ENCODE results near the gene ZBED2.
"Not testable (repeated sequence)": the region's sequence is repeated elsewhere in the genome, so short reads cannot be mapped to it uniquely, and the experiment has no call there.

Gene ZBED2, protein sequence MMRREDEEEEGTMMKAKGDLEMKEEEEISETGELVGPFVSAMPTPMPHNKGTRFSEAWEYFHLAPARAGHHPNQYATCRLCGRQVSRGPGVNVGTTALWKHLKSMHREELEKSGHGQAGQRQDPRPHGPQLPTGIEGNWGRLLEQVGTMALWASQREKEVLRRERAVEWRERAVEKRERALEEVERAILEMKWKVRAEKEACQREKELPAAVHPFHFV

DNA sequence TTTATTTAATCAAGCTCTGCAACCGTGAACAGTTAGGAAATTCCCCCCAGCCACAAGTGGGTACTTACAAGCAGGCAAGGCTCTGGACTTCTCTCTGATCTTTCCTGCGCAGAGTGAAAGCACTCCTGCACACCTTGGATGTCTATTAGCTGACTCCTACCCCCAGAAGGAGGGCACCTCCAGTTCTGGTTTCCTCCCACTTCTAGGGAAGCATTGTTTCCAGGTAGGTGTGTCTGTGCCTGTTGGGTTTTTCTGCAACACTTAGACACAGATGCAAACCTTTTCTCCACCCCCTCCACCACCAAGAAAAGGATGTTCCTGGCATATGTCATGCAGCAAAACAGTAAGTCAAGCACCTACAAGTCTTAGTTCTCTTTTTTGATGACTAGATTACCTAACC lies at the start of gene ZBED2:
ZBED2 (minus strand) TSS at position 115 of the 400 bp plus-strand sequence. CDS start 1,145 bp downstream, outside the sequence.
- Histone ChIP-seq H3K9me3 (ENCODE audit: control insufficient read depth, insufficient read depth, low read depth, low read length) (no peaks in the 10 kb centered on the region), H3K4me1 (ENCODE audit: control insufficient read depth, insufficient read depth, low read length) (no peaks in the 10 kb centered on the region), H3K36me3 (ENCODE audit: control insufficient read depth, insufficient read depth, low read length) (no peaks in the 10 kb centered on the region), H3K4me3 (ENCODE audit: low read depth, low read length) (no peak within 1 kb of the TSS), H3K9ac (ENCODE audit: low read length) (no peak within 1 kb of the TSS), H3K27ac (ENCODE audit: low read depth, low read length) (no peak within 1 kb of the TSS), H3K27me3 (ENCODE audit: control insufficient read depth, insufficient read depth, low read length) (no peaks in the 10 kb centered on the region)

DNA sequence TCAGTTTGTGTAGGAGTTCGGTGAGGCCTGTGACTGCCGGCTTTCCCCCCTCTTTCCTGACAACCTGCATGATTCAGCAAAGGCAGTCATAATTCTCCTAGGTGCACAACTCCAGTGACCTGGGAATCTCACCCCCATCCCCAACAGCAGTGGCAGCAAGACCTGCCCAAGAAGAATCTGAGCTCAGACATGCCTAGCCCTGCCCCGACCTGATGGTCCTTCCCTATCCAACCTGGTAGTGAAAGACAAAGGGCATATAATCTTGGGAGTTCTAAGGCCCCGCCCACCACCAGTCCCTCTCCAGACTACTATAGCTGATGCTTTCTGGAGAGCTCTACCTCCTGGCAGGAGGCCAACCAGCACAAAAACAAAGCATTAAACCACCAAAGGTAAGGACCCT lies 44.2 kb upstream of the ZBED2 start:
- no peak overlapping the region for H3K4me3 ChIP-seq (ENCODE audit: low read depth, low read length)
- no peak overlapping the region for H3K9ac ChIP-seq (ENCODE audit: low read length)
- no peaks in the 10 kb centered on the region for H3K36me3 ChIP-seq (ENCODE audit: control insufficient read depth, insufficient read depth, low read length)
- 0 out of 2 replicates have a peak, but pooled peaks cover 5% of the 10 kb centered on the region for H3K9me3 ChIP-seq (ENCODE audit: control insufficient read depth, insufficient read depth, low read depth, low read length)
- no peak overlapping the region for H3K27ac ChIP-seq (ENCODE audit: low read depth, low read length)
- no peaks in the 10 kb centered on the region for H3K27me3 ChIP-seq (ENCODE audit: control insufficient read depth, insufficient read depth, low read length)
- H3K4me1 ChIP-seq (ENCODE audit: control insufficient read depth, insufficient read depth, low read length) = peaks cover 4% of the 10 kb centered on the region; the same call in 1 of the 2 replicates

DNA sequence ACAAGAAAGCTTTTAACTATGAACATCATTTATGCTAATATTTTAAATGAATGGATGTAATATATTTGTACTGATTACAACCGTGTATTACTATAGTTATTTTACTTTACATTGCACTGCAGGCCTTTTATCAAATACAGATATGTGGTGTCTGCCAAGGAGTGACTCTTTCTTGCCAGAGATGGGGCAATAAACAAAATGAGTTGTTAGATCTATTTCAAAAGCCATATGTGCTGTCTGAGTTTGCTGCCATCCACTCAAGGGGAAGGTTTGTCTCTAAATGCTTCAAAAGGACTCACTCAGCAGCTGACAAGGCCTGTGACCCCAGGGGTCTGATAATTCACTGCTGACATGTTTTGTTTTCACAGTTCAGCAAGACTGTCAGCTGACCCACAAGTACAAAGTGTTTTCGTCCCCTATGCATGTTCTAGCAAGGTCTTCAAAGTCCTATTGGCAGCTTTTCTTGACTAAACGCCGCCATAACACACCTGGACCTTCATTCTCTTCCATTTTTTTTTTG lies 41.3 kb upstream of the ZBED2 start:
- Histone ChIP-seq H3K9ac (ENCODE audit: low read length) (no peak overlapping the region), H3K4me1 (ENCODE audit: control insufficient read depth, insufficient read depth, low read length) (peaks cover 4% of the 10 kb centered on the region; the same call in 1 of the 2 replicates), H3K9me3 (ENCODE audit: control insufficient read depth, insufficient read depth, low read depth, low read length) (no peaks in the 10 kb centered on the region), H3K27me3 (ENCODE audit: control insufficient read depth, insufficient read depth, low read length) (no peaks in the 10 kb centered on the region), H3K4me3 (ENCODE audit: low read depth, low read length) (no peak overlapping the region), H3K27ac (ENCODE audit: low read depth, low read length) (no peak overlapping the region), H3K36me3 (ENCODE audit: control insufficient read depth, insufficient read depth, low read length) (no peaks in the 10 kb centered on the region)

DNA sequence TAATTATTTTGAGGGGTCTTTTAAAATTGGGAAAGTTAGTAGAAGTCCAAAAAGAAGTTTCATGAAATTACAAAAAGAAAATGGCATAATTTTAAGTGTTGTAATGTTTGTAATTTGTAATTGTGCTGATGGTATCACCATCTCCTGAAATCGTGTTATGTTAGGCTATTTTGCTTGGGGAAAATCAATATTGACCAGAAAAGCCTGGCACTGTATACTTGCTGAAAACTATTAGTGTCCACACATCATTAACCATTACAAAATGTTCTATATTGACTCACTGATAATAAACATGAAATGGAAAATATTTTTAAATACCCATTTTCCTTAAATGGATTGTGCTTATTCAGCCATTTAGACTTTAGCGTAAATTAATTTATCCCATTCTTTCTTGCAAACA lies 40.3 kb upstream of the ZBED2 start:
- Histone ChIP-seq H3K4me3 (ENCODE audit: low read depth, low read length) (no peak overlapping the region), H3K36me3 (ENCODE audit: control insufficient read depth, insufficient read depth, low read length) (no peaks in the 10 kb centered on the region), H3K9me3 (ENCODE audit: control insufficient read depth, insufficient read depth, low read depth, low read length) (no peaks in the 10 kb centered on the region), H3K4me1 (ENCODE audit: control insufficient read depth, insufficient read depth, low read length) (peaks cover 4% of the 10 kb centered on the region; the same call in 1 of the 2 replicates), H3K27me3 (ENCODE audit: control insufficient read depth, insufficient read depth, low read length) (no peaks in the 10 kb centered on the region), H3K9ac (ENCODE audit: low read length) (no peak overlapping the region), H3K27ac (ENCODE audit: low read depth, low read length) (no peak overlapping the region)

DNA sequence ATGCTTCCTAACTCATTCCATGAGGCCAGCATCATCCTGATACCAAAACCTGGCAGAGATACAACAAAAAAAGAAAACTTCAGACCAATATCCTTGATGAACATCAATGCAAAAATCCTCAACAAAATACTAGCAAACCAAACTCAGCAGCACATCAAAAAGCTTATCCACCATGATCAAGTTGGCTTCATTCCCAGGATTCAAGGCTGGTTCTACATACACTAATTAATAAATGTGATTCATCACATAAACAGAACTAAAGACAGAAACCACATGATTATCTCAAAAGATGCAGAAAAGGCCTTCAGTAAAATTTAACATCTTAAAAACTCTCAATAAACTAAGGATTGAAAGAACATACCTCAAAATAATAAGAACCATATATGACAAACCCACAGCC lies 35.5 kb upstream of the ZBED2 start:
- H3K36me3 ChIP-seq (ENCODE audit: control insufficient read depth, insufficient read depth, low read length); H3K27me3 ChIP-seq (ENCODE audit: control insufficient read depth, insufficient read depth, low read length); H3K4me1 ChIP-seq (ENCODE audit: control insufficient read depth, insufficient read depth, low read length); H3K9ac ChIP-seq (ENCODE audit: low read length); H3K4me3 ChIP-seq (ENCODE audit: low read depth, low read length); H3K27ac ChIP-seq (ENCODE audit: low read depth, low read length): not testable (repeated sequence)
- peaks cover 14% of the 10 kb centered on the region; the same call in 1 of the 2 replicates for H3K9me3 ChIP-seq (ENCODE audit: control insufficient read depth, insufficient read depth, low read depth, low read length)

DNA sequence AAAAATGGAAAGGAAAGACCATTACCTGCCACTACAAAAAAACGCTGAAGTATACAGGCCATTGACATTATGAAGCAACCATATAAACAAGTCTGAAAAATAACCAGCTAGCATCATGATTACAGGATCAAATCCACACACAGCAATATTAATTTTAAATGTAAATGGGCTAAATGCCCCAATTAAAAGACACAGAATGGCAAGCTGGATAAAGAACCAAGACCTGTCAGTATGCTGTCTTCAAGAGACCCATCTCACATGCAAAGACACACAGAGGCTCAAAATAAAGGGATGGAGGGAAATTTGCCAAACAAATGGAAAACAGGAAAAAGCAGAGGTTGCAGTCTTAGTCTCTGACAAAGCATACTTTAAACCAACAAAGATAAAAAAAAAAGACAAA lies 33.9 kb upstream of the ZBED2 start:
- H3K4me1 ChIP-seq (ENCODE audit: control insufficient read depth, insufficient read depth, low read length); H3K27me3 ChIP-seq (ENCODE audit: control insufficient read depth, insufficient read depth, low read length); H3K9ac ChIP-seq (ENCODE audit: low read length); H3K36me3 ChIP-seq (ENCODE audit: control insufficient read depth, insufficient read depth, low read length); H3K27ac ChIP-seq (ENCODE audit: low read depth, low read length); H3K4me3 ChIP-seq (ENCODE audit: low read depth, low read length): not testable (repeated sequence)
- peaks cover 14% of the 10 kb centered on the region; the same call in 1 of the 2 replicates for H3K9me3 ChIP-seq (ENCODE audit: control insufficient read depth, insufficient read depth, low read depth, low read length)

DNA sequence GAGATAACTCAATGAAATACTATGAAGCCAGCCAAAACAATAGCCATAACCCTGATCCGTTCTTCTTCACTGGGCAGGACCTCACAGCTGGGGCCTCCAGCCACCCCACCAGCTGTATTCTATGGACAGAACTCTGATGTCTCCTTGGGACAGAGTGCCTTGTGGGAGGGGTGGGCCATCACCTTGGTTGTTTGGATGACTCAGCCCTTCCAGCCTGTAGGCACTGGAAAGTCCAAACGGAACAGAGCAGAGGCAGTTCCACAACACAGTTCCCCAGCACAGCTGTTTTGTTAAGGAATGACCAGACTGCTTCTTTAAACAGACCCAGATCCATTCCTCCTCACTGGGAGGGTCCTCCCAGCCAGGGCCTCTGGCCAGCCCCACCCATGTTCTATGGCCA lies 31.9 kb upstream of the ZBED2 start:
- Histone ChIP-seq H3K9me3 (ENCODE audit: control insufficient read depth, insufficient read depth, low read depth, low read length) (peaks cover 14% of the 10 kb centered on the region; the same call in 1 of the 2 replicates), H3K36me3 (ENCODE audit: control insufficient read depth, insufficient read depth, low read length) (no peaks in the 10 kb centered on the region), H3K4me3 (ENCODE audit: low read depth, low read length) (no peak overlapping the region), H3K9ac (ENCODE audit: low read length) (no peak overlapping the region), H3K27ac (ENCODE audit: low read depth, low read length) (no peak overlapping the region), H3K27me3 (ENCODE audit: control insufficient read depth, insufficient read depth, low read length) (no peaks in the 10 kb centered on the region), H3K4me1 (ENCODE audit: control insufficient read depth, insufficient read depth, low read length) (no peaks in the 10 kb centered on the region)

DNA sequence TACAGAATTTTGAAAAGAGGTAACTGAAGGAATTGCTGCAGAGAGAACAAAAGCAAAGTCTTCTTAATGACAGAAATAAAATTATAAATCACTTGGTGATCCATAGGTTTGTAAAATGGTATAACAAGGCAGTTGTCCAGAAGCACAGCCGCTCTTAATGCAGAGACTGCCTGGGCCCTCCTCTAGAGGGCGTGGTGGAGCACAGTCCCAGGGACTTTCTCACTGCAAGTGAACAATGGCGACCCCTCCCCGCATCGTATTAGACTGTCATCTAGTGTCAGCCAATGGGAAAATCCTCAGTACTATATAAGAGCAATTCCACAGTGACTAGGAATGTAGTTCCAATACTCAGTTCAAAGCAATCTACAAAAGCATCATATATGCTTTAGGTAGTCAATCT lies 26.4 kb upstream of the ZBED2 start:
- no peaks in the 10 kb centered on the region for H3K36me3 ChIP-seq (ENCODE audit: control insufficient read depth, insufficient read depth, low read length)
- no peaks in the 10 kb centered on the region for H3K4me1 ChIP-seq (ENCODE audit: control insufficient read depth, insufficient read depth, low read length)
- peaks cover 16% of the 10 kb centered on the region for H3K9me3 ChIP-seq (ENCODE audit: control insufficient read depth, insufficient read depth, low read depth, low read length)
- H3K27me3 ChIP-seq (ENCODE audit: control insufficient read depth, insufficient read depth, low read length) = no peaks in the 10 kb centered on the region
- no peak overlapping the region for H3K9ac ChIP-seq (ENCODE audit: low read length)
- no peak overlapping the region for H3K4me3 ChIP-seq (ENCODE audit: low read depth, low read length)
- H3K27ac ChIP-seq (ENCODE audit: low read depth, low read length) = no peak overlapping the region

DNA sequence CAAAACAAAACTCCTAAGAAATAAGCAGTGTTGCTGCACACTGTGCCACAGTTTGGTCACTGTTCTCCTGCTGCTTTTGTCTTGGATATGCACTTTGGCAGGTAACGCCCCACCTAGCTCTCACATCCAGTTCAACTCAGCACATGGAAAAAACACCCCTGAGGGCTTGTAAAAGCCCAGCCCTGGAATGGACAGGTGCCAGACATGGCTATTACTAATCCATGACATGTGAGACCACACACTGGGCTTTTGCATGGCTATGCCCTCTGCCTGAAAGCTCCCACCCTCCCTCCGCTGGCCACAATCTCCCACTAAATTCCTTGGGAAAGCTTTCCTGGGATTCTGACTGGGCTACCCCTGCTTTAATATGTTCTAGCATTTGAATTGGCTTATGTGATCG lies 24.7 kb upstream of the ZBED2 start:
- Histone ChIP-seq H3K9me3 (ENCODE audit: control insufficient read depth, insufficient read depth, low read depth, low read length) (peaks cover 17% of the 10 kb centered on the region), H3K4me3 (ENCODE audit: low read depth, low read length) (no peak overlapping the region), H3K27ac (ENCODE audit: low read depth, low read length) (no peak overlapping the region), H3K9ac (ENCODE audit: low read length) (no peak overlapping the region), H3K4me1 (ENCODE audit: control insufficient read depth, insufficient read depth, low read length) (no peaks in the 10 kb centered on the region), H3K27me3 (ENCODE audit: control insufficient read depth, insufficient read depth, low read length) (no peaks in the 10 kb centered on the region), H3K36me3 (ENCODE audit: control insufficient read depth, insufficient read depth, low read length) (no peaks in the 10 kb centered on the region)

DNA sequence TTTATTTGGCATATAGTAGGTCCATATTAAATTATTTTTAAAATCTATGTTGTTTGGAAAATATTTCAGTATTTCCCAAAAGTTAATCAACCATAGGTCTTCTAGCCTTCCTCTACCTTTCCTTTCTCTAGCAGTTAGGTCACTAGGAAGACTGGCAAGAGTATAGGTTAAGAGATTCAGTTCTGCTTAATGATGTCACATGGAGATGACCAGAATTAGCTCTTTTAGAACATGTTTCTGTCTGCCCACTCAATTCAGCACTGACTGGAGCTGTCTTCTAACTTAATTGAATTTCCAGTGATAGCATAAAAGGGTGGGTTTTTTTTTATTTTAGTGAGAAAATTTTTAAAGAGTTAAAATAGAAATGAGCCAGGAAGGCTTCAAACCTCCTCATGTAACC lies 23.8 kb upstream of the ZBED2 start:
- H3K4me1 ChIP-seq (ENCODE audit: control insufficient read depth, insufficient read depth, low read length) = no peaks in the 10 kb centered on the region
- H3K27me3 ChIP-seq (ENCODE audit: control insufficient read depth, insufficient read depth, low read length) = no peaks in the 10 kb centered on the region
- no peak overlapping the region for H3K9ac ChIP-seq (ENCODE audit: low read length)
- no peak overlapping the region for H3K4me3 ChIP-seq (ENCODE audit: low read depth, low read length)
- H3K9me3 ChIP-seq (ENCODE audit: control insufficient read depth, insufficient read depth, low read depth, low read length) = peaks cover 17% of the 10 kb centered on the region
- H3K36me3 ChIP-seq (ENCODE audit: control insufficient read depth, insufficient read depth, low read length) = no peaks in the 10 kb centered on the region
- H3K27ac ChIP-seq (ENCODE audit: low read depth, low read length) = no peak overlapping the region

DNA sequence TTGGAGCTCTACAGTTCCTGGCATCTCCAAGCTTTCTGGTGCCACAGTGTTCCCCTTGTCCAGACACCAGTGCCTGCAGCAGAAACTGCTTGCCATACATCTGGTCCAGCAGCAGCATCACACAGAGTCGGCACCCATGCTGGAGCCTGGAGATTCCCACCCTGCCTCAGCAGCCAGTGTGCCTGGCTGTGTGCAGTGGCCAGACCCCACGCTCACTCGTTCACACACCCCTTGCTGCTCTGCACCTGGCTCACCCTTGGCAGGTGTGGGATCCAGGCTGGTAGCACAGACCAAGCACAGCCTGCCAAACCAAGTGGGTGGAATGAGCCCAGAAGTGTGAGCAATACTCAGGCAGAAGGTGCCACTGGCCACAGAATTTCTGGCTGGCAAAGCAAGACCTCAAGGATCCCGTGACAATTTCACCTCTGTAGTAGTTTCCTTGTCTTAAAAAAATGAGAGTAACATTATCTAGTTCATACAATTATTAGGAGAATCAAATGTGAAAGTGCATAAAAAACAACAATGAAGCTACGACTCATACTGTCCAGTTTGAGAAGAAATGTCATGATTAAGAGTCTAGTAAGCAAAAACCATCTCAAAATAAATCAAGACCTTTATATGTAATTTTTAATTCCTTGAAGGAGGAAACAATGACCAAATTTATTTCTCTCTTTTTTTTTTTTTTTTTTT lies 22.9 kb upstream of the ZBED2 start:
- Histone ChIP-seq H3K9me3 (ENCODE audit: control insufficient read depth, insufficient read depth, low read depth, low read length) (peaks cover 17% of the 10 kb centered on the region), H3K36me3 (ENCODE audit: control insufficient read depth, insufficient read depth, low read length) (no peaks in the 10 kb centered on the region), H3K27me3 (ENCODE audit: control insufficient read depth, insufficient read depth, low read length) (no peaks in the 10 kb centered on the region), H3K27ac (ENCODE audit: low read depth, low read length) (no peak overlapping the region), H3K4me3 (ENCODE audit: low read depth, low read length) (no peak overlapping the region), H3K9ac (ENCODE audit: low read length) (no peak overlapping the region), H3K4me1 (ENCODE audit: control insufficient read depth, insufficient read depth, low read length) (no peaks in the 10 kb centered on the region)
